Measurements from ENCODE around the gene EIF3L. TPM values are rescaled to one million over a fixed set of nuclear protein-coding genes. Genes with fewer than 3 reads are reported as not detected.

Gene EIF3L
- total RNA-seq, 1 donor from 2014 or later: 971 TPM

DNA sequence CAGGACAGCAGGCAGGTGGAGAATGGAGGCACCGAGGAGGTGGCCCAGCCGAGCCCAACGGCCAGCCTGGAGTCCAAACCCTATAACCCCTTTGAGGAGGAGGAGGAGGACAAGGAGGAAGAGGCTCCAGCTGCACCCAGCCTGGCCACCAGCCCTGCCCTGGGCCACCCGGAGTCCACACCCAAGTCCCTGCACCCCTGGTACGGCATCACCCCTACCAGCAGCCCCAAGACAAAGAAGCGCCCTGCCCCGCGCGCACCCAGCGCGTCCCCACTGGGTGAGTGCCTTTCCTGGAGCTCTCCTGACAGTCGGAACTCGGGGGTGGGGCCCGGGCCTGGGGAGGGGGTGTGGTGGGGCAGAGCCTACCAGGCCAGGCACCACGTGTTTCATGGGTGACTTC is 76.5 kb downstream of the EIF3L start:
- no peak overlapping the region for H3K4me2 ChIP-seq
- Mint-ChIP-seq H3K27ac (no peak overlapping the region), H3K36me3 (peaks cover 10% of the 10 kb centered on the region), H3K9me3 (no peaks in the 10 kb centered on the region), H3K4me3 (no peak overlapping the region), H3K27me3 (ENCODE audit: insufficient read depth, low read depth) (peaks cover 3% of the 10 kb centered on the region), H3K4me1 (no peaks in the 10 kb centered on the region)
- no peak overlapping the region for H3K4me3 ChIP-seq
- no peak overlapping the region for H3K27ac ChIP-seq
- H3K9ac ChIP-seq: no peak overlapping the region
- DNase-seq (ENCODE audit: low spot score): no peak
- TF ChIP-seq EZH2 (IDR thresholded peaks at IDR 0.05) (no peak), EZH2phosphoT487 (IDR thresholded peaks at IDR 0.05) (no peak)
- TF ChIP-seq, protein P1, sequence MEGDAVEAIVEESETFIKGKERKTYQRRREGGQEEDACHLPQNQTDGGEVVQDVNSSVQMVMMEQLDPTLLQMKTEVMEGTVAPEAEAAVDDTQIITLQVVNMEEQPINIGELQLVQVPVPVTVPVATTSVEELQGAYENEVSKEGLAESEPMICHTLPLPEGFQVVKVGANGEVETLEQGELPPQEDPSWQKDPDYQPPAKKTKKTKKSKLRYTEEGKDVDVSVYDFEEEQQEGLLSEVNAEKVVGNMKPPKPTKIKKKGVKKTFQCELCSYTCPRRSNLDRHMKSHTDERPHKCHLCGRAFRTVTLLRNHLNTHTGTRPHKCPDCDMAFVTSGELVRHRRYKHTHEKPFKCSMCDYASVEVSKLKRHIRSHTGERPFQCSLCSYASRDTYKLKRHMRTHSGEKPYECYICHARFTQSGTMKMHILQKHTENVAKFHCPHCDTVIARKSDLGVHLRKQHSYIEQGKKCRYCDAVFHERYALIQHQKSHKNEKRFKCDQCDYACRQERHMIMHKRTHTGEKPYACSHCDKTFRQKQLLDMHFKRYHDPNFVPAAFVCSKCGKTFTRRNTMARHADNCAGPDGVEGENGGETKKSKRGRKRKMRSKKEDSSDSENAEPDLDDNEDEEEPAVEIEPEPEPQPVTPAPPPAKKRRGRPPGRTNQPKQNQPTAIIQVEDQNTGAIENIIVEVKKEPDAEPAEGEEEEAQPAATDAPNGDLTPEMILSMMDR (IDR thresholded peaks at IDR 0.05): no peak
- no peaks in the 10 kb centered on the region for H3F3A ChIP-seq (ENCODE audit: low read depth)
- H3K9me3 ChIP-seq (ENCODE audit: low read depth): no peaks in the 10 kb centered on the region
- H3K36me3 ChIP-seq: no peaks in the 10 kb centered on the region
- H3K27me3 ChIP-seq: no peaks in the 10 kb centered on the region
- H3K79me2 ChIP-seq (ENCODE audit: low read depth): no peaks in the 10 kb centered on the region
- H2AFZ ChIP-seq (replicated peaks): no peak overlapping the region
- H3K4me1 ChIP-seq: no peaks in the 10 kb centered on the region
- peaks cover 8% of the 10 kb centered on the region for H4K20me1 ChIP-seq (ENCODE audit: low read depth)

DNA sequence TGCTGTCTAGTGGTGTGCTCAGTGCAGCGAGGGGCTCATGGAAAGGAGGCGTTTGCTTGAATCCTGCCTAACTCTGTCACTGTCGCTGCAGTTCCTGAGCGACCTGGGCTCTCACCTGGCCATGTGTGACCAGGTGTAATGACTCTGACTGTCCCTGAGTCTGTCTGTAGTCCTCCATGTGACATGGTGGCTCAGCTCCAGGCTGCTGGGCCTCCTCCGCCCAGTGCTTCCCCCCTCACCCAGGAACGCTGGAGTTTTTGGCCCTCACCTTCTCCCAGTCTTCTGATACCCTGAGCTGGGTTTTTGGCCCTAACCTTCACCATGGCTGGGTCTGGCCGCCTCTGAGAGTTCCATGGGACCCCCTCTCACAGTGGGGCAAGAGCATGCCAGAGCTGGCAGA is 77.1 kb downstream of the EIF3L start:
- Histone ChIP-seq H3K9ac (no peak overlapping the region), H3K4me3 (no peak overlapping the region), H3K27me3 (no peaks in the 10 kb centered on the region), H3K4me2 (no peak overlapping the region), H3K9me3 (ENCODE audit: low read depth) (no peaks in the 10 kb centered on the region), H3K79me2 (ENCODE audit: low read depth) (no peaks in the 10 kb centered on the region), H3K36me3 (no peaks in the 10 kb centered on the region), H4K20me1 (ENCODE audit: low read depth) (peaks cover 8% of the 10 kb centered on the region), H3K27ac (no peak overlapping the region), H3F3A (ENCODE audit: low read depth) (no peaks in the 10 kb centered on the region), H3K4me1 (no peaks in the 10 kb centered on the region), H2AFZ (replicated peaks) (no peak overlapping the region)
- TF ChIP-seq EZH2phosphoT487 (IDR thresholded peaks at IDR 0.05): no peak
- TF ChIP-seq, protein P1 (IDR thresholded peaks at IDR 0.05): no peak
- TF ChIP-seq EZH2 (IDR thresholded peaks at IDR 0.05): no peak
- DNase-seq (ENCODE audit: low spot score): no peak
- no peaks in the 10 kb centered on the region for H3K9me3 Mint-ChIP-seq
- peaks cover 3% of the 10 kb centered on the region for H3K27me3 Mint-ChIP-seq (ENCODE audit: insufficient read depth, low read depth)
- peaks cover 10% of the 10 kb centered on the region for H3K36me3 Mint-ChIP-seq
- H3K4me1 Mint-ChIP-seq: peaks cover 2% of the 10 kb centered on the region
- no peak overlapping the region for H3K27ac Mint-ChIP-seq
- no peak overlapping the region for H3K4me3 Mint-ChIP-seq

DNA sequence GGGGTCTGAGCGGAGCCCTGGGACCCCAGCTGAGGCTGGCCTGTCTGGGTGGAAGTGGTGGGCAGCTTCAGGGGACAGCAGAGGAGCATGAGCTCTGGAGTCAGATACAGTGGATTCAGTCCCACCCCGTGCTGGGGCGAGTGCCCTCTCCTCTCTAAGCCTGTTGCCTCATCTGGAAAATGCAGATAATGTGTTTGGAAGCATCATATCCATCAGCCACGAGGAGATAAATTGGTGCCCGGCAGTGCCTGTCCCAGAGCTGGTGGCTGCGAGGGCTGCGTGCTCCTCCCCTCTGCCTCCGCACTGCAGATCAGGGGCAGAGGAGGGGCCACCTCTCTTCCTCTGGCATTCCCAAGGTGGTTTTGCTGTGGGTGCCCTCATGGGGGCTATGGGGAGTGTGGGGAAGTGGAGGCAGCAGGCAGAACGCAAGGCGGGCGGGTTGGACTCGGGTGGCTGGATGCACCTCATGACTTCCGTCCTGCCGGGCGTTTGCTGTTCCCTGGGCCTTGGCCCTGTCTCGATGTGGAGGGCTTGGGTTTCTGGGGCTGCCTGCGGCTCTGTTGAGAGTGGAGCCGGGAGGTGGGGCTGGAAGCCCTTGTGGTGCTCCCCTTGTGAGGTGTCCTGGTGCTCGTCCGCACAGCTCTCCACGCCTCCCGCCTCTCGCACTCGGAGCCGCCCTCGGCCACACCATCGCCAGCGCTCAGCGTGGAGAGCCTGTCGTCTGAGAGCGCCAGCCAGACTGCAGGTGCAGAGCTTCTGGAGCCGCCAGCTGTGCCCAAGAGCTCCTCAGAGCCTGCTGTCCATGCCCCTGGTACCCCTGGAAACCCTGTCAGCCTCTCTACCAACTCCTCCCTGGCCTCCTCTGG is 77.8 kb downstream of the EIF3L start:
- peaks cover 3% of the 10 kb centered on the region for H3K27me3 Mint-ChIP-seq (ENCODE audit: insufficient read depth, low read depth)
- no peak overlapping the region for H2AFZ ChIP-seq (replicated peaks)
- no peak overlapping the region for H3K4me3 ChIP-seq
- H3K27ac ChIP-seq: no peak overlapping the region
- H3K4me1 ChIP-seq: no peaks in the 10 kb centered on the region
- no peaks in the 10 kb centered on the region for H3K9me3 Mint-ChIP-seq
- no peaks in the 10 kb centered on the region for H3K36me3 ChIP-seq
- H3K27me3 ChIP-seq: no peaks in the 10 kb centered on the region
- DNase-seq (ENCODE audit: low spot score): no peak
- H3K27ac Mint-ChIP-seq: no peak overlapping the region
- no peak overlapping the region for H3K4me2 ChIP-seq
- H3K79me2 ChIP-seq (ENCODE audit: low read depth): no peaks in the 10 kb centered on the region
- H3K36me3 Mint-ChIP-seq: peaks cover 10% of the 10 kb centered on the region
- peaks cover 8% of the 10 kb centered on the region for H4K20me1 ChIP-seq (ENCODE audit: low read depth)
- TF ChIP-seq EZH2 (IDR thresholded peaks at IDR 0.05) (no peak), EZH2phosphoT487 (IDR thresholded peaks at IDR 0.05) (no peak)
- TF ChIP-seq, protein P1 (IDR thresholded peaks at IDR 0.05): no peak
- no peaks in the 10 kb centered on the region for H3F3A ChIP-seq (ENCODE audit: low read depth)
- no peak overlapping the region for H3K9ac ChIP-seq
- H3K9me3 ChIP-seq (ENCODE audit: low read depth): no peaks in the 10 kb centered on the region
- peaks cover 2% of the 10 kb centered on the region for H3K4me1 Mint-ChIP-seq
- H3K4me3 Mint-ChIP-seq: no peak overlapping the region
